SK-MEL-5 (cell line): Measurements from ENCODE around the gene GUCY1B1. TPM values are rescaled to one million over a fixed set of nuclear protein-coding genes. Genes with fewer than 3 reads are reported as not detected.
"Not testable (repeated sequence)": the region's sequence is repeated elsewhere in the genome, so short reads cannot be mapped to it uniquely, and the experiment has no call there.

Experiments
- DNase-seq: peaks from one replicate; pipeline ENCODE4 v3.0.0-alpha.2; 2016; ENCODE audit warnings: low read depth, low spot score
- in situ Hi-C: cut with HindIII; loops from 2 replicates; pipeline ENCODE4 v1.10.0; 2016; ENCODE audit warnings: low sequenced_read_pairs, high pct_unique_total_duplicates, low pct_unique_long_range_greater_than_20kb
- total RNA-seq: library from RNA; depleted of rRNA; stranded (reverse); fragments of >200 nt; shearing (Covaris generic); gene quantifications from 2 replicates; pipeline ENCODE4 v1.2.3, GENCODE V29; 2014

Gene GUCY1B1
- total RNA-seq, 1 experiment from 2014 or later = 0.18 TPM

DNA sequence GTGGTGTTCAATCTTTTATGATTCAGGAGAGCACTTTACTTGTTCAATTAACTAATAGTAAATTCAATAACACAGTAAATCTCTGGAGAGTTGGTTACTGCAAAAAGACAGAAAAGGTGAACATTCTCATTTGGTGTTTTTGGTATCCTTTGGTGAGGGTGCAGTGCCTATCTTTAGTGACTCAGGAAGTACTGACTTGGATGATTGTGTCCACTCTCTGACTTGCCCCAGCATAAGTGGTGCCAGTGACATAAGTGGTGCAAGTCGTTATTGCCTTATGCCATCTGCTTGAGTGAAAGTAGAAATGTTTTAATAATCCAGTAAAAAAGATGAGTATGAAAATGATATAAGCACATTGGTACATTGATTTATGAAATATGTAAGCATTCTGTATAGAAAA lies 27.0 kb downstream of the GUCY1B1 start:
- in situ Hi-C loops = no loop called here

DNA sequence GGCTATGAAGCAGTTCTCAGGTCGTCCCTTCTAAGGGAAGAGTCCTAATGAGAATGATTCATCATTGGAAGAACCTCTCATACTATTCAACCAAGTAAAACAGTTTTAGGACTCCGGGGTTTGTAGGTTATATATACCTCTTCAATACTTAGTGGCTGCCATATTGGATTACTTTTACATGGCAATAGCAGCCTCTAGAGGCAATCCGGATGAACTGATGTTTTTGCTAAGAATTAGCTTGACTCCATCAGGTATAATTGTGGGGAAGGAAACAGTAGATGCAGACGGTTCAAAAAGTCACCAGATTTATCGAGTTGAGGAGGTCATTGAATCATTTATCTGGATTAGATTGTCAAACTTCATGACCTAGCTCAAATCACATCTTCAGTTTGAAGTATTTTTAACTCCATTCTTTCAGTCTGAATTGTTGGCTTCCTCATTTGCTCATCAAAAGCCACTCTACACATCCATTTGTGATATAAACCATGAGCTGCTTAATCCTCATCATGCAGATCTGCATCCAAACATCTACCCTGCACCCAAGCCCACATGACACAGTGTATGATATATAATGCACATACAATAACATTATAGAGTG lies 28.4 kb downstream of the GUCY1B1 start:
- in situ Hi-C loops = no loop called here

More for the DNA sequence above, 27.0 kb downstream of the GUCY1B1 start:
- no peak for DNase-seq

DNA sequence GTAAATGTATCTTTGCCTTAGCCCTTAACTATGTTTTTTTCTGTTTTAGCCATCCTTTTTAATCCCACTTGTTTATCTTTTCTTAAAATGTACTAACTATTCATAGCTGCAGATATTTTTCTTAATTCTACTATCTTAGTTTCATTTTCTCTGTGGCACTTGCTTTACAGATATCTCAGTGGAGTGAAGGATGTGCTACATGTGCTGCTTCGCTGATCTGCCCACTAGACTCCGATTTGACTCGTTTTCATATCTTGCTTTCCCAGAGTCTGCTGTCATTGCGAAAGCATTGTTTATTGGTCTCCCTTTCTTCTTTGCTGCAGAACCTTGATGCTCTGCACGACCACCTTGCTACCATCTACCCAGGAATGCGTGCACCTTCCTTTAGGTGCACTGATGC lies 30.6 kb downstream of the GUCY1B1 start:
- DNase-seq = no peak
- in situ Hi-C loops = no loop called here

More for the DNA sequence above, 28.4 kb downstream of the GUCY1B1 start:
- peak; percentile 73 for DNase-seq

DNA sequence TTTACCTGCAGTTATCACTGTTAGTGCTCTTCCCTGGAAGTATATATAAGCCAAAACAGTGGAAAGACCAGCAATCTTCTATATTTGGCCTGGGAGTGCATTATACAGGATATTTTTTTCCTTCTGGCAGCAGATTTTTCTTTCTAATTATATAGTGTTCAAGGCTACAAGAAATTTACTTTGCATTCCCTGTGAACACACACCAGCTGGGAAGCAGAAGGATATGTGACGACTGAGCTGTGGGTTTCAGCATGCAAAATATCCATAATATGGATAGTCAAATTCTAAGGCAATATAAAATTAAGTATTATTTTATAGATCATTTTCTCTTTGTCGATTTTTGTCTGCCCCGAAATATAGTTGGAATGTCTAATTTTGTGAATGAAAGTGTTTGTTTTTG lies 31.2 kb downstream of the GUCY1B1 start:
- in situ Hi-C loops = no loop called here
- no peak for DNase-seq

DNA sequence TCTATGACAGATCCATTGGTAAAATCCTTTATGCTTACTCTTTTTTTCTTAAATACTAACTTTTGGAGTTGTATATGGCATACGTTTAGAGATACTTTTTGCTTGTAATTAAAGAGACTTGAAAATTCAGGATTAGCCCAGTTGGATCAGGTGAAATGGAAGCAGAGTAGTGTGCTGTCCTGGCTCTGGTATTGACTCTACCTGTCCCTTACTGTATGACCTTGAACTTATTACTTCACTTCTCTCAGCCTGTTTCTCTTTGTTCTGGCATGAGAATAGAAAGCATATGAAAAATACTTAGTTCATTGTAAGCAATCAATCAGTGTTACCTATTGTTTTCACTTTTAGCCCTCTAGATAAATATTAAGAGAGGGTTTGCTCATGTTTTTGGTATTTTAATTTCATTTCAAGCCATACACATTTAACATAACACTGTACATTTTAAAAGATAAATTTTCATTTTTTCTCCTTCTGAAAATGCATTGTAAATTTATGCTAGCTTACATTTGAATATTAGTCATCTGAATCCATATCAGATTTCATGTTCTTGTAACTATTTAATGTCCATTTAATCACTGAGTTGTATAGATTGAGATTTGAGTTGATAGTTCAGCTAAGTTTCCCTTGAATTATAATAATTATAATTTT lies 35.9 kb downstream of the GUCY1B1 start:
- DNase-seq = no peak
- in situ Hi-C loops = no loop called here

DNA sequence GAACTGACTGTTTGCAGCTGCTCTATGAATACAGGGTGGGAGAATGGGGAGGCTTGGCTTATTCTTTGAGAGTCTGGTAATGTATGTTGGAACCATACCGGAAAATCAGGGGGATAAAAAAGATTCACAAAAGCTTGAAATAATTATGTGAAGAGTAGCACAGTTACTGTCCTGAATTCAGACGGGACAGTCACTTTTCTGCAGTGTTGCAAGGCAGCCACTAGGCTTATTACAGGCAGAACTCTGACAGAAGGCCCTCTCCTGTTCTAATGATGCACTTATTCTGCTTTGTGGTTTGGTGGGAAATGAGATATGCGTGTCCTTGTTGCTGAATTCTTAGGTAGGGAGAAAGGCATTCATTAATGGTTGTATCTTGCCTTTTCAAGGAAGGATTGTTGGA lies 37.2 kb downstream of the GUCY1B1 start:
- peak; percentile 45 for DNase-seq
- in situ Hi-C loops = no loop called here

DNA sequence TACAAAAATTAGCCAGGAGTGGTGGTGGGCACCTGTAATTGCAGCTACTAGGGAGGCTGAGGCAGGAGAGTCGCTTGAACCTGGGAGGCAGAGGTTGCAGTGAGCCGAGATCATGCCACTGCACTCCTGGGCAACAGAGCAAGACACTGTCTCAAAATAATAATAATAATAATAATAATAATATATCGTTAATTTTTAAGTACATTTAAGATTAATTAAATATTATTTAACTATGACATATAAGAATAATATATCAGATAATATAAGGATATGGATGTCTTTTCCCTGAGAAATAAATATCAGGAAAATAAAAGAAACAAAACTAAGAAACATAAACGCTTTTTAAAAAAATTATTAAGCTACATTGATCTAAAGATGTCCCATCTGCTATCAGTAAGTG lies 38.8 kb downstream of the GUCY1B1 start:
- in situ Hi-C loops, DNase-seq: not testable (repeated sequence)

DNA sequence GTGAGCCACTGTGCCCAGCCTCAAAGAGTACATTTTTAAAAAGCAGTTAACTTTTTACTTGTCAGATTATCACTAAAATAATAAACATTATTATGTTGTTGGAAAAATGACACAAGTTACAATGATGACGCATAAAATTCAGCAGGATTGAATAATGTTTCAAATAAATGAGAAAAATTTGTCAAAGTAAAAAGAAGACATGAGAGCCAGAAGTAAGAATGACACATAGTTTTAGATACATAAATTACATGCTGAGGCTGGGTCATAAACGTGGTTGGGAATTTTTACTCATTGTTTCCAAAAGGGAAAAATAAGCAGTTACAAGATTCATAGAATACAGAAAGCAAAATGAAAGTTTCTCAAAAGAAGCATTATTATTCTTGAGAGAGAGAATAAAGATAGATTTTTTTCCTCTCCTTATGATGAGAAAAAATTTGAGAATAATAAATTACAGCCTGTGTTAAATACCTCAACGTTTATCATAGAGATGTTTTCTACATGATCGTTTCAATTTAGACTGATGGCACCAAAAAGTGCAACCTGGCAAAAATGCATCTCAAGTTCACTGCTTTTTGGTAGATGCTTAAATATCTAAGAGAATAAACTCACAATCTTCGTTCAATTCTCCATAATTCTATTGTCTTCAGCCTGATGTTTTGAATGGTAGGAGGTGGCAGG lies 40.4 kb downstream of the GUCY1B1 start:
- in situ Hi-C loops = no loop called here
- DNase-seq = no peak

DNA sequence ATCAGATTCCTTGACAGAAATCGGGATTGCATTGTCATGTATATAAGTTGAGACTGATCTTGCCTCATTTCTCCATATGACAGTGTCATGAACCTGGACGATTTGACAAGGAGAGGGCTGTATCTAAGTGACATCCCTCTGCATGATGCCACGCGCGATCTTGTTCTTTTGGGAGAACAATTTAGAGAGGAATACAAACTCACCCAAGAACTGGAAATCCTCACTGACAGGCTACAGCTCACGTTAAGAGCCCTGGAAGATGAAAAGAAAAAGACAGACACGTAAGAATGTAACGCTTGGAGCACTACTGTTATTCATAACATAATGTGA lies 40.9 kb downstream of the GUCY1B1 start:
- no peak for DNase-seq
- in situ Hi-C loops = no loop called here

DNA sequence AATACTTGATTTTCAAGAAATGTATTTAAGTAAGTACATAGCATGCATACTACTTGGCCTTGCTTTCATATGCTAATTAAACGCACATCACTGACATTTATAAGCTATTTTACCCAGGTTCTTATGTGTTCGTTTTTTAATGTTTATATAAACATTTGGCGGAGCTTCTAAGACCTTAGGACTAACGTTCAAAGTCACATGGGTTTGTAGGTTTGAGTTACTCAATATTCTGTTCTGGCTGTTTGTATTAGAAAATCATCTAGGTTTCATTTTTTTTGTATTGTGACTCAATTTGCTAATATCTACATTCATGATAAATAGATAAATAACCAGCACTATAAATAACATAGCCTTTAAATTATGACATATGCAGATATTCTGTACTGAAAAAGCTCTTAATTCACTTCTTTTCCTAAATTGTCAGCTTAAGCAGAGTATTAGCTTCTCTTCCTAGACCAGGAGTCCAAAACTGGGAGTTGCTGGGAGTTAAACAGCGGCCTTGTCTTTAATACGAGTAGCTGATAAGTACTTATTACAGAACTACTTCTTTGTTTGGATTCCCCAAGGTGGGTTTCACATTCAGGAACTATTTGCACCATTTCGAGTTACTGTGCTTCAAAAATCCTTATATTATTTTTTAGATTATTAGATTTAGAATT lies 42.0 kb downstream of the GUCY1B1 start:
- in situ Hi-C loops = no loop called here
- DNase-seq = no peak

DNA sequence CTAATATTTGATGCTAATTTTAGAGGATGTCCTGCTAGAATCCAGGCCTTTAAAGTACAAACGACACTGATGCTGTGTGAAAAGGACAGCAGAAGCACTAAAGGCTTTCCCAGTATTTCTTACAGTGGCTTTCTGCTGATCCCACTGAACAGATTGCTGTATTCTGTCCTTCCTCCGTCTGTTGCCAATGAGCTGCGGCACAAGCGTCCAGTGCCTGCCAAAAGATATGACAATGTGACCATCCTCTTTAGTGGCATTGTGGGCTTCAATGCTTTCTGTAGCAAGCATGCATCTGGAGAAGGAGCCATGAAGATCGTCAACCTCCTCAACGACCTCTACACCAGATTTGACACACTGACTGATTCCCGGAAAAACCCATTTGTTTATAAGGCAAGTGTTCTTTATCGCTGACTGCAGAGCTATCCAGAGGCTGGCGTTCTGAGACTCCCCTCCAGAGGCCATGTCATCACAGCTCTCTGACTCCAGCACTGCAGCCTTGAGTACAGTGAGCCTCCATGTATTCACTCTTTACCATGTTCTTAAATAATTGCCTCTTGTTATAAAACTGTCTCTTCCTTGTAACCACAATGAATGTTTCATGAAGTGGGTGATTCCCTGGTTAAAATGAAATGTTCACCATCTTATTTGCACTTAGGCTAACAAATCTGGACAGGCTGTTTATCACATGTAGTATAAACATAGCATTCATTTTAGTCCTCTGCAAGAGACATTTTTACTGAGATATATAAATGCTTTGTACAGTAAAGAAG lies 43.6 kb downstream of the GUCY1B1 start:
- in situ Hi-C loops = no loop called here
- no peak for DNase-seq

DNA sequence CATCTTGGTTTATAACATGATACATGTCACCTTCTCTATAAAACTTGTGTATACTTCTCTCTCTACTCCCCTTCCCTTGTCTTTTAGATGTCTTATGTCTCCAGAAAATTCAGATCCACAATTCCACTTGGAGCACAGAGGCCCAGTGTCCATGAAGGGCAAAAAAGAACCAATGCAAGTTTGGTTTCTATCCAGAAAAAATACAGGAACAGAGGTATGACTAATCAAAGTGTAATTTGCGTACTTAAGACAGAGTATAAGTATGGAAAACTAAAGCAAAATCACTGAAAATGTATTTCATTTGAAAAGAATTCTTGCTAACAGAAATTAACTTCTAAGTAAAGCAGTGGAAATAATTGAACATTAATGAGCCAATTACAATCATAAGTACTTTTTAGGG lies 46.2 kb downstream of the GUCY1B1 start:
- DNase-seq = no peak
- in situ Hi-C loops = no loop called here

DNA sequence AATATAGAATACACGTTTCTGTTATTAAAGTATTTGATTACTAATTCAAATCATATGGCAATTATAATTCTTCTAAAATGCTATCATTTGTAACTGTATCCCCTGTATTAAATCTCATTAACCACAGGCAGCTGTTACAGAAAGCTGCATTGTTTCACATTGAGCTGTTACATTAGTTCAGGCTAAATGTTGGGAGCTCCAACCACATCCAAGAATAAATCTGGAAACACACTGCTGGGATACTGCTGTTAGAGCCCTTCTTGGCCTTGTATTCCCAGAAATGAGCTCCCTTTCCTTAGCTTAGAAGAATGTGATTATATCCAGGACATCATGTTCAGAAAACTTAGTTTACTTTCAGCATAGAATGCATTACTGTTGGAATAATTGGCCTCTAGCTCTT lies 48.2 kb downstream of the GUCY1B1 start:
- in situ Hi-C loops = no loop called here
- DNase-seq = no peak

DNA sequence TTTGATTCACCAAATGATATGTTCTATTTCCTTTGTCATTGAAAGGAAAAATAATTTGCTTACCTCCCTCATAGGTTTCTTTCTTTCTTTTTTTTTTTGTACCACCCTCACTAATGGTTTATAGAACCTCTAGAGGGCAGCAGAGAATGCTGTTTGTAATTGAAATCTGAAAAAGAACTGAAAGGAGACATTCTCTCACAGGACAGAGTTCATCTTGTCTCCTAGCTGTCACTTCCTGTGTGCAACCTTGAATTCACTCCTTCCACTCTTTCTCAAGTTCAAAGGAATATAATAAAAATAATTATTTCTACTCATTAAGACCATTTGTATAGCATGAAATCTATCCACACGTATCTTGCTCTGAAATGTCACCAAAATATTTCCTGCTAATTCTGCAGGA lies 51.0 kb downstream of the GUCY1B1 start:
- in situ Hi-C loops = no loop called here
- peak; percentile 90 for DNase-seq

DNA sequence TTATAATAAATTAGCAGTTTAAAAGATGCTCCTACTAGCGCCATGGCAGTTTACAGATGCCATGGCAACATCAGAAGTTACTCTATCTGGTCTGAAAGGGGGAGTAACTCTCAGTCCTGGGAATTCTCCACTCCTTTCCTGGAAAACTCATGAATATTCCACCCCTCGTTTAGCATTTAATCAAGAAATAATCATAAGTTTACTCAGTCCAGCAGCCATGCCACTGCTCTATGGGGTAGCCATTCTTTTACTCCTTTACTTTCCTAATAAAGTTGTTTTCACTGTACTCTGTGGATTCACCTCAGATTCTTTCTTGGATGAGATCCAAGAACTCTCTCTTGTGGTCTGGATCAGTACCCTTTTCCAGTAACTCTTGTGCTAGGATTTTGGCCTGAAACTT lies 52.3 kb downstream of the GUCY1B1 start:
- DNase-seq = no peak
- in situ Hi-C loops = no loop called here

DNA sequence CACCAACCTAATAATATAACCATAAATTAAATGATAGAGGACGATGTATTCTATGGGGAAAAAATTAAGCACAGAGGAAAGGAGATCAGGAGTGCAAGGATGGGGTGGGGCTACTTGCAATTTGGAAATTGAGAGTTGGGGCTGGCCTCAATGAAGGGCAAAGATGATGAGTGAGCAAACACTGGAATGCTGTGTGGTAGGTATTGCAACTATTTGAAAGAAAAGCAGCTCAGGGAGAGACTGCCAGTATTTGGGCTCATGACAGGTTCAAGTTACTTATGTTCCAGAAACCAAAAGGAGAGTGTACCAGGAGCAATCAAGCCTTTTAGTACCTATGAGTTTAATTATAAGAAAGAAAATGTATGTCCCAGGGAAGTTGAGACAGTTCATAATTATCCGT lies 59.8 kb downstream of the GUCY1B1 start:
- in situ Hi-C loops = no loop called here

DNA sequence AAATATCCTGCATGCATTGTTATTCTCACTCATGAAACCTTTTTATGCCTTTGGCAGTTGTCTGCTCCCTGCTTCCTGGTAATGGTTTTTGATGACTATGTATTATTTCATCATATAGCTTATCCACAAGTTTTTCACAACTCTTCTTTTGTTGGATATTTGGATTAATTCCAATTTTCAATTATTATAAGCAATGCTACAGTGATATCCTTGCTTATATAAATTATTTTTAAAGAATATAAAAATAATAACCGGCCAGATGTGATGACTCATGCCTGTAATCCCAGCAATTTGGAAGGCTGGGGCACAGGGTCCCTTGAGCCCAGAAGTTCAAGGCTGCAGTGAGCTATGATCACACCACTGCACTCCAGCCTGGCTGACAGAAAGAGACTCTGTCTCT lies 60.2 kb downstream of the GUCY1B1 start:
- DNase-seq = no peak
- in situ Hi-C loops = no loop called here

More for the DNA sequence above, 59.8 kb downstream of the GUCY1B1 start:
- DNase-seq = no peak

DNA sequence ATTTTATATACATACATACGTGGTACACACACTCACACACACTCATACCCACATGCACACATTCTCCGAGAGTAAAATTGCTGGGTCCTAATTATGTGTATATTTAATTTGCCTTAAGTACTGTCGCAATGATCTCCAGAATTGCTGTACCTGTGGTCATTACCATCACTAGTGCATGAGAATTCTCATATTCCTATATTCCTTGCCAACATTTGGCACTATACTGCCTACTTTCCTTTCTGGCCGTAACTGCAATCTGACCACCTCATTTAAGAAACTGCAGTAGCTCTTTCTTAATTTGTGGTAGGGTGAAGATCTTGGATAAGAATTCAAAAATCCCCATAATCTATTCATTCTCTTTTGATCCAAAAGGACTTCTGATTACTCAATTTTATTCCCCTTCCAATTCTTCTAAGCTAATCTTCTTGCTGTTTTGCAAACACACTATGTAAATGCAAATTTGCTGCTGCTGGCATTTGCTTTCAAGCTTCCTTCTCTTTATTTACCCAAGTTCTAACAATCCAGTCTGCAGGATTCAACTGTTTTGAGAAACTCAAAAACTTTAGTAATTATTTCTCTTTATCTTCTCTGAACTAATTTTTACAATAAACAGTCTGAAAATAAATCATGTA lies 62.2 kb downstream of the GUCY1B1 start:
- no peak for DNase-seq
- in situ Hi-C loops = no loop called here
